ENCODE data around the gene CCRL2.

DNA sequence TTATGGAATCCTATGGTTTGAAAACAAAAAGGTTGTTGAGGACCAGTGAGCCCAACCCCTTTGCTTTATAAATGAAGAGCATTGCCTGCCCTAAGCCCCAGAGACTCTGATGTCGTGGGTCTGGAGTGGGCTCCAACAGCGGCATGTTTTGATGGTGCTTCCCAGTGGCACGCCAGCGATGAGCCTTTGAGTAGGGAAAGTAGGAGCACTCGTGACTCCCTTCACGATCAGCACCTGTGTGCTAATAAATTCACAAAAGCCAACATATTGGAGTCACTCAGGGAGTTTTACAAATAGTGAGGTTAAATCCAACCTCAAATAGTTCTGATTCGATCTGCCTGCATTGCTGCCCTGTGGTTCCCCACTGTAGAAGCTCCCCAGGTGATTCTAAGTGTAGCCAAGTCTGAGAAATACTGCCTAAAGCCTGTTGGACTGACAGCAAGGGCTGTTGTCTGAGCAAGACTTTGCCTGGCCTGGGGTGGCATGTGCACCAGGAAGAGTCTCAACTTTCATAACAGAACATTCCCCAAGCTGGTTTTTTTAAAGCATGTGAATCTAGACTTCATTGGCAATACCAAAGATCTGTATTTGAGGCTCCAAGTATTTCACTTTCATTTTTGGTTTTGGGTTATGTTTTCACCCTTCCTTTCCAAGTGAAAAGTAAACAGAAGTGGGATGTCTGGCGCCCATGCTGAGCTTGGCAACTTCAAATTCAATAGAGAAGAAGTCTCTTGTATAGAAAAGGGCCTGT is 26.4 kb upstream of the CCRL2 start:
- TF ChIP-seq CTCF (IDR thresholded peaks at IDR 0.05) (no peak), EZH2 (IDR thresholded peaks at IDR 0.05; ENCODE audit: borderline replicate concordance, insufficient read depth, low read depth, low read length, poor library complexity, severe bottlenecking) (no peak)

Measured in B cell (primary cell).